Activated CD8-positive, alpha-beta memory T cell treated with anti-CD3 and anti-CD28 coated beads for 1 hour (primary cell): Measurements from ENCODE around the gene LCP1.
"Not testable (repeated sequence)": the region's sequence is repeated elsewhere in the genome, so short reads cannot be mapped to it uniquely, and the experiment has no call there.

Experiments
- DNase-seq, 2 donors: peaks; one replicate each; pipeline ENCODE4 v3.0.0-alpha.2; 2020; ENCODE audit warnings: low read depth in 1 of 2; ENCODE audit errors: extremely low read depth in 1 of 2

LCP1 gene

GRCh38 chr13:46181840-46182490, at the start of gene LCP1:
LCP1 (minus strand) TSS chr13:46182177; CDS start chr13:46159662, 22,515 bp downstream.
- peak; percentile 39 to 56 for DNase-seq

- DNase-seq: no peak
Observed at GRCh38 chr13:46229251-46229650, 47.3 kb upstream of the LCP1 start.

GRCh38 chr13:46220234-46220633, 38.3 kb upstream of the LCP1 start:
- DNase-seq: not testable (repeated sequence)

- not testable (repeated sequence) for DNase-seq
Observed at GRCh38 chr13:46214741-46215140, 32.8 kb upstream of the LCP1 start.

GRCh38 chr13:46213242-46213641, 31.3 kb upstream of the LCP1 start:
- DNase-seq: no peak

GRCh38 chr13:46211483-46212351, 29.7 kb upstream of the LCP1 start, which contains the start of gene LRRC63:
LRRC63 (plus strand) TSS chr13:46211928; CDS start chr13:46213035, 1,107 bp downstream.
- peak; percentile 53 to 80 for DNase-seq

- peak in 1 of 2 donors; percentile 17 for DNase-seq
Observed at GRCh38 chr13:46211116-46211482, 29.1 kb upstream of the LCP1 start.

- DNase-seq: no peak
Observed at GRCh38 chr13:46210362-46211083, 28.5 kb upstream of the LCP1 start.

GRCh38 chr13:46207828-46208227, 25.9 kb upstream of the LCP1 start:
- DNase-seq: no peak

GRCh38 chr13:46206143-46206542, 24.2 kb upstream of the LCP1 start:
- DNase-seq: no peak

GRCh38 chr13:46202966-46203365, 21.0 kb upstream of the LCP1 start:
- DNase-seq: no peak

- DNase-seq: no peak
Observed at GRCh38 chr13:46202188-46202795, 20.3 kb upstream of the LCP1 start.

- DNase-seq: no peak
Observed at GRCh38 chr13:46198696-46199193, 16.8 kb upstream of the LCP1 start.

GRCh38 chr13:46197299-46198048, 15.5 kb upstream of the LCP1 start:
- no peak for DNase-seq

GRCh38 chr13:46195016-46195415, 13.0 kb upstream of the LCP1 start:
- DNase-seq: no peak

- DNase-seq: no peak
Observed at GRCh38 chr13:46192412-46192811, 10.4 kb upstream of the LCP1 start.

- no peak for DNase-seq
Observed at GRCh38 chr13:46185634-46186033, 3.7 kb upstream of the LCP1 start.

- peak; percentile 56 to 64 for DNase-seq
Observed at GRCh38 chr13:46184277-46184699, 2.3 kb upstream of the LCP1 start.

- no peak for DNase-seq
Observed at GRCh38 chr13:46183018-46183946, 1.3 kb upstream of the LCP1 start.
